Mesendoderm (in vitro differentiated cells): ENCODE measurements around the gene SMAD2.
"Not testable (repeated sequence)": the region's sequence is repeated elsewhere in the genome, so short reads cannot be mapped to it uniquely, and the experiment has no call there.

ENCODE experiments used
- DNase-seq: peaks from one replicate; pipeline ENCODE4 v3.0.0; 2013
- H2AK5ac ChIP-seq: 2 replicates; pipeline ENCODE4 v1.6.1; 2013; ENCODE audit warnings: low read length, inconsistent platforms
- H2BK120ac ChIP-seq: 2 replicates; pipeline ENCODE4 v1.6.1; 2013; ENCODE audit warnings: low read depth, mild to moderate bottlenecking, low read length, moderate library complexity, mixed read lengths
- H2BK15ac ChIP-seq: replicated peaks from 2 replicates; pipeline ENCODE4 v1.6.1; 2013; ENCODE audit warnings: low read depth, mild to moderate bottlenecking, moderate library complexity
- H2BK5ac ChIP-seq: 2 replicates; pipeline ENCODE4 v1.6.1; 2013; ENCODE audit warnings: low read length, inconsistent platforms
- H3K18ac ChIP-seq: 2 replicates; pipeline ENCODE4 v1.6.1; 2013; ENCODE audit warnings: mild to moderate bottlenecking, low read length, mixed read lengths
- H3K23ac ChIP-seq: one replicate; pipeline ENCODE4 v1.6.1; 2013; ENCODE audit warnings: low read length
- H3K27ac ChIP-seq: 2 replicates; pipeline ENCODE4 v1.5.1; 2013; ENCODE audit warnings: low read depth, mild to moderate bottlenecking, inconsistent platforms, low read length, moderate library complexity
- H3K27me3 ChIP-seq: 2 replicates; pipeline ENCODE4 v1.6.1; 2013; ENCODE audit warnings: low read length, control low read depth, mild to moderate bottlenecking, inconsistent platforms; ENCODE audit not compliant: insufficient read depth, poor library complexity
- H3K36me3 ChIP-seq: 2 replicates; pipeline ENCODE4 v1.6.1; 2013; ENCODE audit warnings: low read length, inconsistent platforms; ENCODE audit not compliant: control insufficient read depth, insufficient read depth
- H3K4ac ChIP-seq: one replicate; pipeline ENCODE4 v1.6.1; 2013; ENCODE audit warnings: low read depth, mild to moderate bottlenecking, low read length, moderate library complexity
- H3K4me1 ChIP-seq: 2 replicates; pipeline ENCODE4 v1.6.1; 2013; ENCODE audit warnings: low read depth, low read length, inconsistent platforms; ENCODE audit not compliant: control insufficient read depth
- H3K4me2 ChIP-seq: 2 replicates; pipeline ENCODE4 v1.6.1; 2013; ENCODE audit warnings: low read length
- H3K4me3 ChIP-seq: 2 replicates; pipeline ENCODE4 v1.5.1; 2013; ENCODE audit warnings: mild to moderate bottlenecking, low read length
- H3K56ac ChIP-seq: one replicate; pipeline ENCODE4 v1.6.1; 2013; ENCODE audit warnings: low read length
- H3K79me1 ChIP-seq: 2 replicates; pipeline ENCODE4 v1.6.1; 2013; ENCODE audit warnings: low read length, inconsistent platforms
- H3K79me2 ChIP-seq: 2 replicates; pipeline ENCODE4 v1.6.1; 2013; ENCODE audit warnings: mild to moderate bottlenecking, low read length; ENCODE audit not compliant: control insufficient read depth, insufficient read depth
- H3K9ac ChIP-seq: 2 replicates; pipeline ENCODE4 v1.6.1; 2013; ENCODE audit warnings: low read length, inconsistent platforms
- H4K5ac ChIP-seq: one replicate; pipeline ENCODE4 v1.6.1; 2013; ENCODE audit warnings: low read length
- H4K8ac ChIP-seq: one replicate; pipeline ENCODE4 v1.6.1; 2013; ENCODE audit warnings: low read depth, mild to moderate bottlenecking, control low read depth, low read length, moderate library complexity
- WGBS: extraction: QIAGEN DNeasy Blood & Tissue Kit; methylation state at CpG from one replicate; pipeline ENCODE4 v1.1.7; 2013; ENCODE audit warnings: low lambda C conversion rate, missing lambda C conversion rate; ENCODE audit not compliant: insufficient coverage; ENCODE audit errors: extremely low coverage; 5-methylcytosine and 5-hydroxymethylcytosine counted together

SMAD2 gene

DNA sequence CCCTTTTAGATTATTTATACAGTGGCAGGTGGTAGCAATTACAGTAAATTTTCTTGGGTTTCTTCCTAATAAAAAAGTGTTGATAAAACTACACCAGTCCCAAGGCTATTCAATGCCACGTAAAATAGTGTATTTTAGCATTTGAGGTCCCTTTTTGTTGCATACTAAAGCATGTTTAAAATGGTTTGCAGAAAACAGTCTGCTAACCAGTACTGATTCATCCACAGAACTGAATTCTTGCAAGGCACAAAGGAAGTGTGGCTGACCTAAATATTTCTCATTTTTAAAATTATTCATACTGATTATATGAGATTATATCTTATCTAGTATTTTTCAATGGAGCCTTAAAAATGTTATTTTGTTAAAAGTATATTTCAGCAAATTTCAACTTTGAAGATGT is 98.1 kb downstream of the SMAD2 start:
- no peak overlapping the region for H4K8ac ChIP-seq
- no peak overlapping the region for H3K4ac ChIP-seq
- H3K23ac ChIP-seq, result no peak overlapping the region
- H3K27me3 ChIP-seq, result no peaks in the 10 kb centered on the region
- no peak overlapping the region for H3K4me2 ChIP-seq
- no peak overlapping the region for H2BK15ac ChIP-seq
- H3K79me1 ChIP-seq, result no peaks in the 10 kb centered on the region
- no peak overlapping the region for H2BK120ac ChIP-seq
- no peak overlapping the region for H3K9ac ChIP-seq
- H3K18ac ChIP-seq, result no peak overlapping the region
- no peak for DNase-seq
- no peak overlapping the region for H3K4me3 ChIP-seq
- no peaks in the 10 kb centered on the region for H3K4me1 ChIP-seq
- H4K5ac ChIP-seq, result no peak overlapping the region
- peaks cover 1% of the 10 kb centered on the region for H3K36me3 ChIP-seq
- WGBS, result no CpG with 5 or more reads among the region's 1 CpG
- no peak overlapping the region for H3K56ac ChIP-seq
- no peaks in the 10 kb centered on the region for H3K79me2 ChIP-seq
- no peak overlapping the region for H3K27ac ChIP-seq
- no peak overlapping the region for H2AK5ac ChIP-seq
- no peak overlapping the region for H2BK5ac ChIP-seq

DNA sequence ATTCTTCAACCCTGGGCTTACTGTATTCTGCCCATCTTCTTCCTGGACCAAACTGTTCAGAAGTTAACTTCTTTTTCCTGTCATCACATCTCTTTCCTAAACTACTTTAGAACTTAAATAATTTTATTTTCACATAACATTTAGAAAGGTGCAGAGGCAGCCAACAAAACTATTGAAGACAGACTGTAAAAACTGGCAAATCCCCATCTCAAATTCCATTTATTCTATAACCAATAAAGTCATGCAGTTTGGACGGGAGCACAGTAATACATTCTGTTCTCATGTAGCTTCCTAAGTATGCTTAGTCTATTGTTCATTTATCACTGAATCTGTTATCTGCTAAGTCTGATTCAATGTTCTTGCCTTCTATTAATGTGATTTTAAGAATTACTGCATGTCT is 99.1 kb downstream of the SMAD2 start:
- no CpG with 5 or more reads among the region's 1 CpG for WGBS
- Histone ChIP-seq H3K36me3 (peaks cover 1% of the 10 kb centered on the region), H3K79me1 (no peaks in the 10 kb centered on the region)

DNA sequence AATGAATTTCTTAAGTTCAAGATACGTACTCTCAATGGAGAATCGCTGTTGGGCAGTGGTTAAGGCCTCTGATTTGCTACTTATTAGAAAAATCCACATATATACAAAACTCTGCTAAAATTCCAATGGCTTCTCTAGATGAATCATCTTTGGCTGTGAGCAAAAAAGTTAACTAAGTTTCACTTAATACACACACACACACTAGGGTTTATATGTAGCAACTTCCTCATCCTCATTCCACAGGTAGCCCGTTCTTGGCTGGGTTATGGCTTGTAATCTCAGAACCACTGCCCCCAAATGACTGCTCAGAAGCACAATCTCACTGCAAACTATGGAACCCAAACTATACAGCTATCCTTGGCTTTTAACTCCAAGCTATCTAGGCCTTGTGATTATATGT is 99.7 kb downstream of the SMAD2 start:
- H3K79me1 ChIP-seq, result no peaks in the 10 kb centered on the region
- no CpG with 5 or more reads among the region's 3 CpGs for WGBS
- peaks cover 1% of the 10 kb centered on the region for H3K36me3 ChIP-seq

More for the DNA sequence above, 99.1 kb downstream of the SMAD2 start:
- H3K4ac ChIP-seq, result no peak overlapping the region
- no peaks in the 10 kb centered on the region for H3K4me1 ChIP-seq
- DNase-seq, result no peak
- no peak overlapping the region for H3K56ac ChIP-seq
- H3K9ac ChIP-seq, result no peak overlapping the region
- H2BK5ac ChIP-seq, result no peak overlapping the region
- H3K27me3 ChIP-seq, result no peaks in the 10 kb centered on the region
- no peak overlapping the region for H3K23ac ChIP-seq
- H3K4me3 ChIP-seq, result no peak overlapping the region
- H2AK5ac ChIP-seq, result no peak overlapping the region
- no peak overlapping the region for H4K5ac ChIP-seq
- H3K4me2 ChIP-seq, result no peak overlapping the region
- H2BK120ac ChIP-seq, result no peak overlapping the region
- H4K8ac ChIP-seq, result no peak overlapping the region
- H3K79me2 ChIP-seq, result no peaks in the 10 kb centered on the region
- no peak overlapping the region for H3K27ac ChIP-seq
- H2BK15ac ChIP-seq, result no peak overlapping the region
- no peak overlapping the region for H3K18ac ChIP-seq

GRCh38 chr18:47829831-47830230 is 100.6 kb downstream of the SMAD2 start:
- H3K9ac ChIP-seq, result no peak overlapping the region
- no peak overlapping the region for H4K5ac ChIP-seq
- no peak overlapping the region for H2BK120ac ChIP-seq
- H2AK5ac ChIP-seq, result no peak overlapping the region
- H3K27ac ChIP-seq, result no peak overlapping the region
- WGBS, result no CpG with 5 or more reads among the region's 3 CpGs
- H3K18ac ChIP-seq, result no peak overlapping the region
- H3K4me1 ChIP-seq, result no peaks in the 10 kb centered on the region
- H2BK5ac ChIP-seq, result no peak overlapping the region
- H2BK15ac ChIP-seq, result no peak overlapping the region
- H3K4ac ChIP-seq, result no peak overlapping the region
- H3K79me2 ChIP-seq, result no peaks in the 10 kb centered on the region
- no peak overlapping the region for H3K23ac ChIP-seq
- H4K8ac ChIP-seq, result no peak overlapping the region
- H3K79me1 ChIP-seq, result no peaks in the 10 kb centered on the region
- H3K56ac ChIP-seq, result no peak overlapping the region
- H3K4me3 ChIP-seq, result no peak overlapping the region
- H3K36me3 ChIP-seq, result peaks cover 1% of the 10 kb centered on the region
- H3K4me2 ChIP-seq, result no peak overlapping the region
- no peak for DNase-seq
- no peaks in the 10 kb centered on the region for H3K27me3 ChIP-seq

More for the DNA sequence above, 99.7 kb downstream of the SMAD2 start:
- Histone ChIP-seq H2BK5ac (no peak overlapping the region), H4K5ac (no peak overlapping the region), H3K4me3 (no peak overlapping the region), H3K4ac (no peak overlapping the region), H3K23ac (no peak overlapping the region), H2BK120ac (no peak overlapping the region), H4K8ac (no peak overlapping the region), H3K27me3 (no peaks in the 10 kb centered on the region), H3K79me2 (no peaks in the 10 kb centered on the region), H2AK5ac (no peak overlapping the region), H3K4me1 (no peaks in the 10 kb centered on the region), H3K4me2 (no peak overlapping the region), H2BK15ac (no peak overlapping the region), H3K56ac (no peak overlapping the region), H3K18ac (no peak overlapping the region), H3K27ac (no peak overlapping the region), H3K9ac (no peak overlapping the region)
- no peak for DNase-seq

DNA sequence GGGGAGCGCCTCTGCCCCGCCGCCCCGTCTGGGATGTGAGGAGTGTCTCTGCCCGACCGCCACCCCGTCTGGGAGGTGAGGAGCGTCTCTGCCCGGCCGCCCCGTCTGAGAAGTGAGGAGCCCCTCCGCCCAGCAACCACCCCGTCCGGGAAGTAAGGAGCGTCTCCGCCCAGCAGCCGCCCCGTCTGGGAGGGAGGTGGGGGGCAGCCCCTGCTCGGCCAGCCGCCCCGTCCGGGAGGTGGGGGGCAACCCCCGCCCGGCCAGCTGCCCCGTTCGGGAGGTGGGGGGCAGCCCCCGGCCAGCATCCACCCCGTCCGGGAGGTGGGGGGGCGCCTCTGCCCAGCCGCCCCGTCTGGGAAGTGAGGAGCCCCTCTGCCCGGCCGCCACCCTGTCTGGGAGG is 102.4 kb downstream of the SMAD2 start:
- H4K8ac ChIP-seq, DNase-seq: not testable (repeated sequence)
- WGBS, result no CpG with 5 or more reads among the region's 34 CpGs

More for the DNA sequence above, 102.4 kb downstream of the SMAD2 start:
- not testable (repeated sequence) for H3K4me2 ChIP-seq, H3K27ac ChIP-seq, H3K56ac ChIP-seq, H3K18ac ChIP-seq, H3K27me3 ChIP-seq, H3K4ac ChIP-seq, H2BK15ac ChIP-seq, H3K4me1 ChIP-seq, H3K79me1 ChIP-seq, H4K5ac ChIP-seq, H2BK5ac ChIP-seq, H3K36me3 ChIP-seq, H3K4me3 ChIP-seq, H3K23ac ChIP-seq, H3K9ac ChIP-seq, H2AK5ac ChIP-seq, H3K79me2 ChIP-seq, H2BK120ac ChIP-seq
